Middle frontal gyrus (tissue), 1 donor: ENCODE results near the gene PRKG1.

Source experiments
- DNase-seq: peaks from one replicate; pipeline ENCODE4 v3.0.0-alpha.2; 2015; ENCODE audit warnings: low spot score; ENCODE audit errors: extremely low spot score

Gene PRKG1

DNA sequence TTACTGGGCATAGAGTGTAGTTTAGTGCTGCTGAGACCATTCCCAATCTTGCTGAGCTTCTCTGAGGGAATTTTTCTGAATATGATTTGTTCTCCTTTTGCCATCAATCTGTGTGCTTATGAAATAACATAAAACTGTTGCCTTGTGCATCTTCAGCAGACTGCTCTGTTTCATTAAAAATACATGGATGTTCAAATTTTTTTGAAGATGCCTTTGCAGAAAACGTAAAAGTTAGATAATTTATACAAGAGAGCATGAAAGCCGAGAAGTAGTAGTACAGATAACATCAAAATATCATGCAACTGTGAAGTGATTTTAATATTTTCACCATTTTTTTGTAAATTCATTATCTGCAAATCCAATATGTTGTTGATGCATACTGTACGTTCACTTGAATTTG is 799.8 kb downstream of the PRKG1 start:
- no peak for DNase-seq

DNA sequence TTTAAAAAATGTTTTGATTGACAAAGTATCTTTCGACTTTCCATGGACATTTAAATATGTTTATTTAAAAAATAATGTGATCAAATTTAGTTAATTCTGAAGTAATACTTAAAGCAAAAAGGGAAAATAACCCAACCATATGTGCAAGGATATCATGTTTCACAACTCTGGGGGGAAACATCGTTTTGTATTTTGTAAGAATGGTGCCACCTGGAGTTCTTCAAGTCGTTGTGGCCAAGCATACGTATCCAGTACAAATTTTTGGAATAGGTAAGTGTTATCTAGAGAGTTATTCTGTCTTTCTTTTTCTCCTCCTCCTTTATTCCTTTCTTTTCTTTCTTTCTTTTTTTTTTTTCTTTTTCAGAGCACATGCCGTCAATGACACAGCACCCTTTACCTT is 801.3 kb downstream of the PRKG1 start:
- DNase-seq: no peak

DNA sequence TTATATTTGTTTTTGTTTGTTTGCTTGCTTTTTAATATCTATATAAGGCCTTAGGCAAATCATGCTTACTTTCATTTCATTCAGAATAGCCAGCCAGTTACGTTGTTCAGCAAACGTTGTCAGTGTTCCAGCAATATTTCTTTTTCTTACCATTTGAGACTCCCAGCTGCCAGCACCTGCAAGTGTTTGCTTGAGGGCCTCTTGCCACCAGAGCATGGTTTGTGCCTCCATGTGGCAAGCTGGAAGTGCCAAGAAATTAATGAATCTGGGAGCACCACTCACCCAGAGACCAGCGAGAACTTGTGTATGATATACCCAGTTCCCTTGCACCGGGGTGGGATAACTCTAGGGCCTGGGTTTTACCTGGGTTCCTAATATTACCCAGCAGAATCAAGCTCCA is 802.2 kb downstream of the PRKG1 start:
- DNase-seq: no peak

GRCh38 chr10:51876979-51877378 is 802.7 kb downstream of the PRKG1 start:
- DNase-seq: no peak

GRCh38 chr10:51877636-51878035 is 803.3 kb downstream of the PRKG1 start:
- DNase-seq: no peak

- DNase-seq: no peak
Observed at GRCh38 chr10:51878695-51879094, 804.4 kb downstream of the PRKG1 start.

DNA sequence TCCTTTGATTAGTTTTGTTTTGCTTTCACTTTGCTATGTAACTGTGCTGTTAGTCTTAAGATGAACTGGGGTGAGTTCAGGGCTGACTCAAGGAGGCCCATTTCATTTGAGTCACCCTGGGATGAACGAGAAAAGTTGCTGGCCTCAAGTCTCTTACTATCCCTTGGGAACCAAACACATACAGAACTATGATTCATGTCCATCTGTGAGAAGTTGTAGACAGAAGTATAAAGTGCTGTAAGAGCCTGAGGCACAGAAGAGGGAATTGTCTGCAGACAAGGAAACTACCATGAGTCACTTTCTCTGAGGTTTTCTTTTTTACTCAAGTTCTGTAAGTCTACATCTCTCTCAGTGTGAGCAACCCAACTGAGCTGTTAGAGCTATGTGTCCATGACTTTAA is 805.0 kb downstream of the PRKG1 start:
- DNase-seq: no peak

DNA sequence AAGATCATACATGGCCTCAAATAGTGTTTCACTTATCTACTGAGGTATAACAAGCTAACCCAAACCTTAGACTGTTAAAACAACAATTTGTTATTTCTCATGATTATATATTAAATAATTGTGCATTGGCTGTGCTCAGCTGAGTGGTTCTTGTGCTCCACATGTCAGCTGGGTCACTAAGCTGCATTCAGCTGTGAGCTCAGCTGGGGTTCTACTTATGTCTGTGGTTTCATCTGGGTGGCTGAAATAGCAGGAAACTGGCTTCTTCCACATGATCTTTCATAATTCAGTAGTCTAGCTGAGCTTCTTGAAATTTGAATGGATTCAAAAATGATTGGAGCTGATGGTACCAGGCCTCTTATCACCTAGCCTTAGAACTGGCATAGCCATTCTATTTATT is 806.9 kb downstream of the PRKG1 start:
- no peak for DNase-seq

GRCh38 chr10:51886438-51887068 is 812.3 kb downstream of the PRKG1 start:
- no peak for DNase-seq

GRCh38 chr10:51888263-51888662 is 814.0 kb downstream of the PRKG1 start:
- no peak for DNase-seq

DNA sequence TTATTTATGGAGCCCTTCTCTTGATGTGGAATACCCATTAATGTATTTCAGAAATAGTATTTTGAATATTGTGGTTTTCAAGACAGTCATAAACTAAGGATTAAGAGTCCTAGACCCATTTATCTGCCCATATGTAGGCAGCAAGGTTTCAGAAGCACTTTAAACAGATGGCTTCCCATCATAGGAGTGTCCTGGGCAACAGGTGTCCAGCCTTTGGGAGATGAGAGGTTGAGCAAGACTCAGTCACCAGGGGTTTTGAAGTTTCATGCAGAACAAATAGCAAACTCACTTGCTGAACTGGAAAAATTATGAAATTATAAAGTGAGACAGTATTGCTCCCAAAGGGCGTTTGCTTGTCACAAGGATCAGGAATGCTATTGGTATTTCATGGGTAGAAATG is 818.0 kb downstream of the PRKG1 start:
- DNase-seq: no peak

- no peak for DNase-seq
Observed at GRCh38 chr10:51892965-51893658, 818.8 kb downstream of the PRKG1 start.

- DNase-seq: no peak
Observed at GRCh38 chr10:51894771-51895578, 820.7 kb downstream of the PRKG1 start.

GRCh38 chr10:51896849-51897248 is 822.6 kb downstream of the PRKG1 start:
- no peak for DNase-seq

- no peak for DNase-seq
Observed at GRCh38 chr10:51897560-51897959, 823.3 kb downstream of the PRKG1 start.

DNA sequence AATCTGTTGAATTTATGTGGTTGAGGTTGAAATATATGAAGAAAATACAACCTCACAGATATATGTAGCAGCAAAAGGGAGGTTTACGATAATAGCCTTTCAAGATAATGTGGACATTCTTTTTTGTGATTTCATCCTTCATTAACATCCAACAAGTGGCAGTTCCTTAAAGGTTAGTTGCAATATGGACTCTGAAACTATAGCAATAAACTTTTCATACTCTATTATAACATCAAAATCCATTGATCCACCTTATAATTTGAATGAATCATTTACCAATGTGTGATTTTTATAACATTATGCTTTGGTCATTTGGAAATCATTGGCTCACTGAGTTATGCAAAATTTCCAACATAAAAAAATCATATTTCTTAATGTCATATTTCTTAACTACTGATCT is 825.9 kb downstream of the PRKG1 start:
- no peak for DNase-seq

DNA sequence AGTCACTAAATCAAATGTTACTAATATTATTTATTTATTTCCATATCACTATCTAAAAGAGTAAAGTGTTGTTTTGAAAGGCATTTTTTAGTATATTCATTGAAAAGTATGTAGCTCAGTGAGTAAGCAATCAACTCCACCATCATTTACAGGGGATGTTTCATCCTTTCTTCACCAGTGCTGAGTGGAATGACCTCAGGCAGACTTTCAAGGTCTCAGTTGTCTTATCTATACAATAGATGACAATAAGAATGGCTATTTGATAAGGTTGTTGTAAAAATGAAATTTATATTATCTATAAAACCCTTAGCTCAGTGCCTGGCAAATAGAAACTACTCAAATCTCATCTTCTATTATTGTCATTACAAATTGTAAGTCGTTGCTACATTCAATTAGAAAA is 829.4 kb downstream of the PRKG1 start:
- no peak for DNase-seq

- DNase-seq: no peak
Observed at GRCh38 chr10:51905032-51905431, 830.7 kb downstream of the PRKG1 start.

DNA sequence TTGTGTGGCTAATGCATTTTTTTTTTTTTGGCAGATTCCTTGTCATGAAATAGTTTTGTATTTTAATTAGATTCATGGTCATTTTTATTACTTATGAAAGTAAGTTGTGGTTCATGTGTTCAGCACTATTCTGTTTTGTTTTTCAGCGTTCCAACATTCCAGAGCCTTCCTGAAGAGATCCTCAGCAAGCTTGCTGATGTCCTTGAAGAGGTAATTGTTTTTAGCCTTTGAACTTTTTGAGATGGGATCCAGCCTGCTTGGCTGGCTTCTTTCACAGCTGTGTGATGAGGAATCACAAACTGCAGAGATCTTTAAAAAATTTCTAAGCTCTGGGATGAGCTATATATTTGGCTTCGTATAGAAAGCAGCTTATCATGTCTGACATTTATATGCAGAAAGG is 833.1 kb downstream of the PRKG1 start:
- DNase-seq: no peak

DNA sequence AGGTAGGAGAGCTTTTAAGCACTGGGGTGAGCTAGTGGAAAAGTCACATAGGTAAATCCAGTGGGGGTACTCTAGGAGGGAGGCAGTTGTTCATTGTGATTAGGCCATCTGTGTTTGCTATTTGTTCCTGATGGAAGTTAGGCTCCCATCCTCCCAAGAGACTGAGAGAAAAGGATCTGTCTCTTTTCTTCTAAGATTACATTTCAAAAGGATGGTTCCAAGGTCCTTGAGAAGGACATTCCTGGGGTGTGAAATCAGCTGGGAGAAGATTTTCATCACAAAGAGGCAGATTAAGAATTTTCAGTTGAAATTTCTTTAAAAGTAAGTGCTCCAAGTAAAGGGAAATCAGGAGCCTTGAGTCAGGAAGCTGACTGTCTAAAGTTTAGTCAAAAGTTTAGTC is 835.9 kb downstream of the PRKG1 start:
- DNase-seq: no peak

DNA sequence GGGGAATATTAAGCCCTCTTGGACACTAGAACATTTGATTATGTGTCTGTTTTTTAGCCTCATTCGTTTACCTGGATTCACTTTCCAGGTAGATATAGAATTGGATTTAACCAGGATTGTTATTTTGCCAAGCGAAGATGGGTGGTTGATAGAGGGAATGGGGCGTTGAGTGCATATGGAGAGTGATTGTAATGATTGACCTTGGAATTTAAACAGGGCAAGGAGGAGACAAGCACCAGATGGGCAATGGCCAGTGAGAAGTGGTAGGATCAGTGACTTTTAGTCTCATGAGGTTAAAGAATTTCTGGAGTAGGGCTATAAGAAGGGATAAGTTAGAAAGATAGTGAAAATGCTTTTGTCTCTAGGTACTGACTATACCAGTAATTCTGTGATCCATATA is 836.3 kb downstream of the PRKG1 start:
- DNase-seq: no peak

DNA sequence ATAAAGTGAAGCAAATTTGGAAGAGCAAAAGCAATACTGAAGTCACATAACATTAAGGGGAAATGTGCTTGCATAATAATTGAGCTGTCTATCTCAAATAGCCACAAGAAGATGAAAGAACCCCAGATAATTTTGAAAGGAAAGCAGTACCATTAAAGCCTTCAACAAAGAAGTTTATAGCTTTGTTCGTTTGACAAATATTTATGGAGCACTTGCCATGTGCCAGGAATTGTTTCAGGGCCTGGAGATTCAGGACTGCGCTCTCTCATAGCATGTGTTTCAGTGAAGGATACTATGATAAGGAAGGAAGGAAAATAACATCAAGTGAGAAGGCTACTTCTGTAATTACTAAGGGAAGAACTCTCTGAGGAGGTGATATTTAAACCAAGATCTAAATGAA is 837.4 kb downstream of the PRKG1 start:
- no peak for DNase-seq
